ENCODE measurements around the gene EGFL8.
"Not testable (repeated sequence)": the region's sequence is repeated elsewhere in the genome, so short reads cannot be mapped to it uniquely, and the experiment has no call there.

GRCh38 chr6:32187725-32188380 is 23.5 kb downstream of the EGFL8 start:
- TF ChIP-seq YY1 (IDR thresholded peaks at IDR 0.05; ENCODE audit: insufficient read depth, insufficient read length); ZNF274 (IDR thresholded peaks at IDR 0.05; ENCODE audit: low read depth, low read length); SUZ12 (IDR thresholded peaks at IDR 0.05; ENCODE audit: extremely low read depth, insufficient read depth, insufficient read length): not testable (repeated sequence)

Data from NT2/D1 (cell line).